Uterus (tissue), 2 donors: ENCODE measurements around the gene FBXL5.

Experiments used
- POLR2A ChIP-seq, 2 donors: fragments of 450-650 bp; IDR thresholded peaks; one replicate each; pipeline ENCODE4 v1.6.1; 2016; ENCODE audit warnings: antibody characterized with exemption in 2 of 2, mild to moderate bottlenecking in 1 of 2, moderate library complexity in 1 of 2
- TF ChIP-seq, protein P1 (sequence below), 4 experiments: fragments of 200-600 bp in 2 of 4; fragments of 450-650 bp in 2 of 4; sonication (generic) in 2 of 4; IDR thresholded peaks; one replicate each; pipeline ENCODE4 v1.5.1; 2016 to 2019; ENCODE audit warnings: antibody characterized with exemption in 4 of 4, mild to moderate bottlenecking in 2 of 4, moderate library complexity in 1 of 4

DNA sequence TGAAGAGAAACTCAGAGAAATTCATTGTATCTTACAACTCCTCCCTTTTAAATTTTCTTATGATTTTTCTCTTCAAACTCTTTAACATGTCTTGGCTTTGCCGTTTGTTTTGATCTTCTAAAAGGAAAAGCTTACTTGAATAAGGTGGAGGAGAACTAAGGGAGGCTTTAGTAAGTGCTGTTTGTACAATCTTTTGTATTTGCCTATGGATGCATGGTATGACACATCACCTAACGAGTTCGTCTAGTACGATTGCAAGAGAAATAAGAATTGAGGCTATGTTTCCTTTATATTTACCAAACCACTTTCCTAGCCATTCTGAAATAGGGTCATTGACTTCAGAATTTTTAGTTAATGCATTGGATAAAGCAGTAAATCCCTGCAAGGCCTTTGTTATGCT, 39.3 kb upstream of the FBXL5 start:
- TF ChIP-seq, protein P1, sequence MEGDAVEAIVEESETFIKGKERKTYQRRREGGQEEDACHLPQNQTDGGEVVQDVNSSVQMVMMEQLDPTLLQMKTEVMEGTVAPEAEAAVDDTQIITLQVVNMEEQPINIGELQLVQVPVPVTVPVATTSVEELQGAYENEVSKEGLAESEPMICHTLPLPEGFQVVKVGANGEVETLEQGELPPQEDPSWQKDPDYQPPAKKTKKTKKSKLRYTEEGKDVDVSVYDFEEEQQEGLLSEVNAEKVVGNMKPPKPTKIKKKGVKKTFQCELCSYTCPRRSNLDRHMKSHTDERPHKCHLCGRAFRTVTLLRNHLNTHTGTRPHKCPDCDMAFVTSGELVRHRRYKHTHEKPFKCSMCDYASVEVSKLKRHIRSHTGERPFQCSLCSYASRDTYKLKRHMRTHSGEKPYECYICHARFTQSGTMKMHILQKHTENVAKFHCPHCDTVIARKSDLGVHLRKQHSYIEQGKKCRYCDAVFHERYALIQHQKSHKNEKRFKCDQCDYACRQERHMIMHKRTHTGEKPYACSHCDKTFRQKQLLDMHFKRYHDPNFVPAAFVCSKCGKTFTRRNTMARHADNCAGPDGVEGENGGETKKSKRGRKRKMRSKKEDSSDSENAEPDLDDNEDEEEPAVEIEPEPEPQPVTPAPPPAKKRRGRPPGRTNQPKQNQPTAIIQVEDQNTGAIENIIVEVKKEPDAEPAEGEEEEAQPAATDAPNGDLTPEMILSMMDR (IDR thresholded peaks at IDR 0.05) = no peak
- no peak for TF ChIP-seq POLR2A (IDR thresholded peaks at IDR 0.05)
